ENCODE results near the gene USP19. TPM values are rescaled to one million over a fixed set of nuclear protein-coding genes. Genes with fewer than 3 reads are reported as not detected.

USP19 gene
- total and polyA plus RNA-seq, 10 of the 15 experiments (the other 5 are each of a cell fraction or from before 2014, with no cell fraction given), result 0.24 to 64.2 (median 33.2) TPM

- TF ChIP-seq, protein P1, sequence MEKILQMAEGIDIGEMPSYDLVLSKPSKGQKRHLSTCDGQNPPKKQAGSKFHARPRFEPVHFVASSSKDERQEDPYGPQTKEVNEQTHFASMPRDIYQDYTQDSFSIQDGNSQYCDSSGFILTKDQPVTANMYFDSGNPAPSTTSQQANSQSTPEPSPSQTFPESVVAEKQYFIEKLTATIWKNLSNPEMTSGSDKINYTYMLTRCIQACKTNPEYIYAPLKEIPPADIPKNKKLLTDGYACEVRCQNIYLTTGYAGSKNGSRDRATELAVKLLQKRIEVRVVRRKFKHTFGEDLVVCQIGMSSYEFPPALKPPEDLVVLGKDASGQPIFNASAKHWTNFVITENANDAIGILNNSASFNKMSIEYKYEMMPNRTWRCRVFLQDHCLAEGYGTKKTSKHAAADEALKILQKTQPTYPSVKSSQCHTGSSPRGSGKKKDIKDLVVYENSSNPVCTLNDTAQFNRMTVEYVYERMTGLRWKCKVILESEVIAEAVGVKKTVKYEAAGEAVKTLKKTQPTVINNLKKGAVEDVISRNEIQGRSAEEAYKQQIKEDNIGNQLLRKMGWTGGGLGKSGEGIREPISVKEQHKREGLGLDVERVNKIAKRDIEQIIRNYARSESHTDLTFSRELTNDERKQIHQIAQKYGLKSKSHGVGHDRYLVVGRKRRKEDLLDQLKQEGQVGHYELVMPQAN (conservative IDR thresholded peaks at IDR 0.05), result peak; percentile 80
- TF ChIP-seq POLR2A (IDR thresholded peaks at IDR 0.05; ENCODE audit: low read depth, low read length) (peak; percentile 91), ZBTB4 (CRISPR knock-in tag; IDR thresholded peaks at IDR 0.05) (no peak), RUNX3 (IDR thresholded peaks at IDR 0.05; ENCODE audit: low read length) (no peak), BRCA1 (IDR thresholded peaks at IDR 0.05; ENCODE audit: low read depth, low read length) (no peak), CREM (IDR thresholded peaks at IDR 0.05; ENCODE audit: low read depth) (no peak), RCOR1 (conservative IDR thresholded peaks at IDR 0.05; ENCODE audit: low read depth, low read length) (no peak), HCFC1 (IDR thresholded peaks at IDR 0.05; ENCODE audit: low read length) (peak; percentile 45), YY1 (IDR thresholded peaks at IDR 0.05; ENCODE audit: low read depth, low read length) (peak; percentile 94), CTCF (IDR thresholded peaks at IDR 0.05 in 2 of 3, conservative IDR thresholded peaks at IDR 0.05 in 1 of 3; ENCODE audit: control insufficient read depth in 2 of 3, extremely low read depth in 1 of 3, insufficient read depth in 1 of 3, low read depth in 3 of 3, low read length in 3 of 3) (no peak), ZNF24 (IDR thresholded peaks at IDR 0.05) (no peak), CHD2 (IDR thresholded peaks at IDR 0.05; ENCODE audit: borderline replicate concordance, low read depth, low read length) (peak; percentile 83), MAX (IDR thresholded peaks at IDR 0.05; ENCODE audit: low read depth, low read length) (peak; percentile 11; the same call in 1 of the 2 replicates)
- TF ChIP-seq, protein P2, sequence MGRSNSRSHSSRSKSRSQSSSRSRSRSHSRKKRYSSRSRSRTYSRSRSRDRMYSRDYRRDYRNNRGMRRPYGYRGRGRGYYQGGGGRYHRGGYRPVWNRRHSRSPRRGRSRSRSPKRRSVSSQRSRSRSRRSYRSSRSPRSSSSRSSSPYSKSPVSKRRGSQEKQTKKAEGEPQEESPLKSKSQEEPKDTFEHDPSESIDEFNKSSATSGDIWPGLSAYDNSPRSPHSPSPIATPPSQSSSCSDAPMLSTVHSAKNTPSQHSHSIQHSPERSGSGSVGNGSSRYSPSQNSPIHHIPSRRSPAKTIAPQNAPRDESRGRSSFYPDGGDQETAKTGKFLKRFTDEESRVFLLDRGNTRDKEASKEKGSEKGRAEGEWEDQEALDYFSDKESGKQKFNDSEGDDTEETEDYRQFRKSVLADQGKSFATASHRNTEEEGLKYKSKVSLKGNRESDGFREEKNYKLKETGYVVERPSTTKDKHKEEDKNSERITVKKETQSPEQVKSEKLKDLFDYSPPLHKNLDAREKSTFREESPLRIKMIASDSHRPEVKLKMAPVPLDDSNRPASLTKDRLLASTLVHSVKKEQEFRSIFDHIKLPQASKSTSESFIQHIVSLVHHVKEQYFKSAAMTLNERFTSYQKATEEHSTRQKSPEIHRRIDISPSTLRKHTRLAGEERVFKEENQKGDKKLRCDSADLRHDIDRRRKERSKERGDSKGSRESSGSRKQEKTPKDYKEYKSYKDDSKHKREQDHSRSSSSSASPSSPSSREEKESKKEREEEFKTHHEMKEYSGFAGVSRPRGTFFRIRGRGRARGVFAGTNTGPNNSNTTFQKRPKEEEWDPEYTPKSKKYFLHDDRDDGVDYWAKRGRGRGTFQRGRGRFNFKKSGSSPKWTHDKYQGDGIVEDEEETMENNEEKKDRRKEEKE (IDR thresholded peaks at IDR 0.05), result no peak
- TF ChIP-seq, protein P3, sequence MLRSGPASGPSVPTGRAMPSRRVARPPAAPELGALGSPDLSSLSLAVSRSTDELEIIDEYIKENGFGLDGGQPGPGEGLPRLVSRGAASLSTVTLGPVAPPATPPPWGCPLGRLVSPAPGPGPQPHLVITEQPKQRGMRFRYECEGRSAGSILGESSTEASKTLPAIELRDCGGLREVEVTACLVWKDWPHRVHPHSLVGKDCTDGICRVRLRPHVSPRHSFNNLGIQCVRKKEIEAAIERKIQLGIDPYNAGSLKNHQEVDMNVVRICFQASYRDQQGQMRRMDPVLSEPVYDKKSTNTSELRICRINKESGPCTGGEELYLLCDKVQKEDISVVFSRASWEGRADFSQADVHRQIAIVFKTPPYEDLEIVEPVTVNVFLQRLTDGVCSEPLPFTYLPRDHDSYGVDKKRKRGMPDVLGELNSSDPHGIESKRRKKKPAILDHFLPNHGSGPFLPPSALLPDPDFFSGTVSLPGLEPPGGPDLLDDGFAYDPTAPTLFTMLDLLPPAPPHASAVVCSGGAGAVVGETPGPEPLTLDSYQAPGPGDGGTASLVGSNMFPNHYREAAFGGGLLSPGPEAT (IDR thresholded peaks at IDR 0.05; ENCODE audit: low read depth), result peak; percentile 95
These were observed 16.0 kb downstream of the USP19 start, which contains the start of gene QARS1 (continued) for GRCh38 chr3:49104427-49105291.
